CD4-positive, alpha-beta memory T cell (primary cell): ENCODE data around the gene LRRC10B. TPM values are rescaled to one million over a fixed set of nuclear protein-coding genes. Genes with fewer than 3 reads are reported as not detected.
A peak's percentile ranks its signal among the peaks of the same experiment; 100 is the strongest.

Source experiments
- CTCF ChIA-PET: fragments of 350-600 bp; sonication (Branson Sonifier 250); formaldehyde crosslinking; loops from one replicate; lab custom pipeline; 2021; ENCODE audit warnings: inconsistent platforms; ENCODE audit not compliant: partially characterized antibody; lab: Charles Lee
- POLR2A ChIA-PET: fragments of 350-600 bp; sonication (Branson Sonifier 250); formaldehyde crosslinking; loops from one replicate; lab custom pipeline; 2021; ENCODE audit not compliant: partially characterized antibody; lab: Charles Lee
- DNase-seq, 5 donors: peaks; one replicate each; pipeline versions ENCODE4 v3.0.0 to v3.0.0-alpha.2; 2020 to 2022; ENCODE audit warnings: mixed read lengths in 1 of 5
- H3K27ac ChIP-seq: one replicate; pipeline ENCODE4 v1.7.0; 2013; ENCODE audit warnings: low read depth, low read length
- H3K27me3 ChIP-seq: 2 replicates; pipeline ENCODE4 v1.7.0; 2013; ENCODE audit warnings: mild to moderate bottlenecking, low read length, moderate library complexity; ENCODE audit not compliant: insufficient read depth
- H3K36me3 ChIP-seq: 2 replicates; pipeline ENCODE4 v1.7.0; 2013; ENCODE audit warnings: mild to moderate bottlenecking, low read length, moderate library complexity; ENCODE audit not compliant: insufficient read depth
- H3K4me1 ChIP-seq: 2 replicates; pipeline ENCODE4 v1.7.0; 2013; ENCODE audit warnings: mild to moderate bottlenecking, low read length, moderate library complexity; ENCODE audit not compliant: insufficient read depth
- H3K4me3 ChIP-seq, 2 donors: one replicate each; pipeline ENCODE4 v1.7.0; 2013; ENCODE audit warnings: low read length in 2 of 2, mild to moderate bottlenecking in 1 of 2
- H3K9me3 ChIP-seq, 2 donors: one replicate each; pipeline ENCODE4 v1.7.0; 2013; ENCODE audit warnings: low read length in 2 of 2, control low read depth in 1 of 2; ENCODE audit not compliant: control insufficient read depth in 1 of 2
- H3K27ac Mint-ChIP-seq, 7 donors: one replicate each; pipeline ENCODE4 v1.8.0; 2020 to 2021; ENCODE audit warnings: mixed read lengths in 7 of 7, mild to moderate bottlenecking in 6 of 7, inconsistent platforms in 3 of 7, moderate library complexity in 3 of 7
- H3K27me3 Mint-ChIP-seq, 2 donors: one replicate each; pipeline ENCODE4 v1.8.0; 2020 to 2021; ENCODE audit warnings: mixed read lengths in 2 of 2
- H3K36me3 Mint-ChIP-seq, 2 donors: one replicate each; pipeline ENCODE4 v1.8.0; 2020 to 2021; ENCODE audit warnings: mixed read lengths in 2 of 2, inconsistent platforms in 1 of 2, mild to moderate bottlenecking in 1 of 2
- H3K4me1 Mint-ChIP-seq, 4 donors: one replicate each; pipeline ENCODE4 v1.8.0; 2020 to 2021; ENCODE audit warnings: mixed read lengths in 4 of 4, mild to moderate bottlenecking in 1 of 4
- H3K4me3 Mint-ChIP-seq, 8 donors: one replicate each; pipeline ENCODE4 v1.8.0; 2020 to 2021; ENCODE audit warnings: mixed read lengths in 8 of 8, mild to moderate bottlenecking in 7 of 8, moderate library complexity in 6 of 8, inconsistent platforms in 3 of 8
- H3K9me3 Mint-ChIP-seq, 8 donors: one replicate each; pipeline ENCODE4 v1.8.0; 2020 to 2021; ENCODE audit warnings: mixed read lengths in 8 of 8, mild to moderate bottlenecking in 5 of 8, inconsistent platforms in 3 of 8, moderate library complexity in 1 of 8
- intact Hi-C: fragments of 100-400 bp; cut with micrococcal nuclease; formaldehyde crosslinking; loops from one replicate; pipeline ENCODE4 v1.15.1; 2023
- polyA plus RNA-seq, 2 donors: library from polyadenylated mRNA; unstranded; fragments of 300-500 nt; fragmentation: Illumina TruSeq; gene quantifications; one replicate each; pipeline ENCODE4 v1.2.3, GENCODE V29; 2021
- total RNA-seq, 2 experiments: library from RNA; stranded (reverse); gene quantifications; one replicate each; pipeline ENCODE4 v1.2.3, GENCODE V29; 2021

LRRC10B gene
- total and polyA plus RNA-seq, 4 experiments from 2014 or later, result not detected

DNA sequence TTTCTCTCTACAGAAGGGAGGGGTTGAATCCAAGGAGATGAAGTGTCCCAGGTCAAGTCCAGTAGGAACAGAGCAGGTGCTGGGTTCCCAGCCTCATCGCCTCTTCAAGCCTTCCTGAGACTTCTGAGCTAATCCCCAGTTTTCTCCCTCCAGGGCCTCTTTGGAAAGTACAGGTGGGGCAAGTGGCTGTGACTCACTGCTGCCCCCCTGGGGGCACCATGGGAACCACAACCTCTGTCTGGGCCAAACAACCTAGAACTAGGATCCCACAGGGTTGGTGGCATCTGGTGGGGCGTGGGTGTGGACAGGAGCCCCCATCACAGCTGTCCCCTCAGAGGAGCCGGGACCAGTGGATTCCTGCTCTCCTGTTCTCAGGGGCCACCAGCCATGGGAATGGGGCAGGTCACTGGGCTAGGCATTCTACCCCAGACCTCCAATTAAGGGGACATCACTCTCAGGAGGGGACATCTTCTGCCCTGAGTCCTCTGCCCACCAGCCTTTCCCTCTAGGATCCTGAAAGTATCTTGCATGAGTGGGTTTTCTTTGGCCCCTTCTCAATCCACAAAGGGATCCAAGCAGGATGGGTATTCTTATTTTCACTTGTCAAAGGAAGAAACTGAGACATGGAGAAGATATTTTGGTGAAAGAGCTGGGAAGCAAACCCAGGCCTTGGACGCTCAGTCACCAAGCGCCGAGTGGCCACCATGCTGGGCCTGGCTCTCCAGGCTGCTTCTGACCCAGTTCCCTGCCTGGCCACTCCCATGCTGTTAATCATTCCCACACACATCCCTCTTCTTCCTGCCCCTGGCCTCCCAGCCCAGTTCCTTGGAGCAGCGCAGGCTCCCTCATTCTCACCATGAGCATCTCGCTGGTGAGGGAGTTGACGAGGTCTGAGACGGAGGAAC is 23.8 kb downstream of the LRRC10B start:
- intact Hi-C loops, result no loop called here
- H3K27ac Mint-ChIP-seq, result no peak overlapping the region
- H3K9me3 Mint-ChIP-seq, result no peaks in the 10 kb centered on the region

DNA sequence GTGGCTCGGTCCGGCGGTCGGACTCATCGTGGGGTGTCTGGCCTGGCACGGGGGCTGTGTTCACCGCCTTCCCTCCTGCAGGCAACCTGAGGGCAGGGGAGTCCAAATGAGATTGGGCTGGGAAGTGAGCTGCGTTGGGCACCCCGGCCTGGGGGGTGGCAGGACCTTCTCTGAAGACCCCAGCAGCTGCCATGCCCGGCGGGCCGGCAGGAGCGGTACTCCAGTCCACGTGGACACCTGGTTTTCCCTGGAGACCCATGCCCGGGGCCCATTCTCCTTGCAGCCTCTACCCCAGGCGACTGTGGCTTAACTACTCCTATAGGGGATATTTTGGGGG is 24.5 kb downstream of the LRRC10B start:
- CTCF ChIA-PET, result interaction anchor here (1.2 to 2.5 kb wide), 4 partner anchors 8 to 26 kb away, joined by 3 to 9 read pairs (median 6); no protein-coding TSS in a partner anchor
- Histone ChIP-seq H3K27ac (no peak overlapping the region), H3K27me3 (no peaks in the 10 kb centered on the region), H3K9me3 (no peaks in the 10 kb centered on the region), H3K4me3 (no peak overlapping the region), H3K36me3 (no peaks in the 10 kb centered on the region), H3K4me1 (no peaks in the 10 kb centered on the region)
- no peaks in the 10 kb centered on the region for H3K9me3 Mint-ChIP-seq
- POLR2A ChIA-PET, result no interaction called here
- intact Hi-C loops, result no loop called here
- H3K27ac Mint-ChIP-seq, result no peak overlapping the region
- no peak overlapping the region for H3K4me3 Mint-ChIP-seq
- H3K36me3 Mint-ChIP-seq, result no peaks in the 10 kb centered on the region
- H3K4me1 Mint-ChIP-seq, result peaks cover 0 to 1% (median 0%) of the 10 kb centered on the region in 4 donors
- H3K27me3 Mint-ChIP-seq, result peaks cover 4 to 22% of the 10 kb centered on the region in 2 donors
- no peak for DNase-seq

More for the DNA sequence above, 23.8 kb downstream of the LRRC10B start:
- Mint-ChIP-seq H3K4me1 (peaks cover 0 to 1% (median 0%) of the 10 kb centered on the region in 4 donors), H3K27me3 (peaks cover 7 to 26% of the 10 kb centered on the region in 2 donors), H3K4me3 (no peak overlapping the region), H3K36me3 (no peaks in the 10 kb centered on the region)
- no peaks in the 10 kb centered on the region for H3K9me3 ChIP-seq
- H3K36me3 ChIP-seq, result no peaks in the 10 kb centered on the region
- no peaks in the 10 kb centered on the region for H3K4me1 ChIP-seq
- H3K4me3 ChIP-seq, result no peak overlapping the region
- CTCF ChIA-PET, result interaction anchor here (0.6 to 2.5 kb wide), 8 partner anchors 9 to 547 kb away, joined by 3 to 9 read pairs (median 4); no protein-coding TSS in a partner anchor
- DNase-seq, result peak in 4 of 5 donors; percentile 32 to 39 (median 34)
- POLR2A ChIA-PET, result no interaction called here
- H3K27me3 ChIP-seq, result no peaks in the 10 kb centered on the region
- no peak overlapping the region for H3K27ac ChIP-seq

DNA sequence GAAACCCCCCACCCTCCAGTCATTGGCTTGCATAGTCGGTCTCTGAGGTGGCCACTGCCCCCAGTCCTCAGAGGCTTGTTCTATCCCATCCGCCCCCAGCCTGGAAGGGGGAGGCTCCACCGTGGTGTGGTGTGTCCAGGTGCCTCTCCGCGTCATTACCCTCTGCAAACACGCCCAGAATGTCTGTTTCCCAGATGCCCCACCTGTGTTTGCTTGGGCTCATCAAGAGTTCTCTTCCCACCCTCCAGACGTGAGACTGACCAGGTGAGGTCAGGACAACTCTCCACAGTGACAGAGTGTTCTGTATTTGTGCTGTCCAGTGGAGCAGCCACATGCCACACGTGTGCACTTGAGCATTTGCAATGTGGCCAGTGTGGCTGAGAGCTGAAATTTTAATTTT is 24.9 kb downstream of the LRRC10B start:
- H3K27me3 Mint-ChIP-seq, result peaks cover 4 to 22% of the 10 kb centered on the region in 2 donors
- H3K27ac Mint-ChIP-seq, result no peak overlapping the region
- CTCF ChIA-PET, result interaction anchor here (1.2 to 1.5 kb wide), 2 partner anchors 11 to 16 kb away, joined by 3 to 9 read pairs; no protein-coding TSS in a partner anchor
- H3K9me3 Mint-ChIP-seq, result no peaks in the 10 kb centered on the region
- H3K27me3 ChIP-seq, result no peaks in the 10 kb centered on the region
- POLR2A ChIA-PET, result no interaction called here
- no peaks in the 10 kb centered on the region for H3K9me3 ChIP-seq
- H3K4me3 Mint-ChIP-seq, result no peak overlapping the region
- DNase-seq, result no peak
- no peak overlapping the region for H3K27ac ChIP-seq
- H3K4me1 ChIP-seq, result no peaks in the 10 kb centered on the region
- H3K4me1 Mint-ChIP-seq, result peaks cover 0 to 1% (median 0%) of the 10 kb centered on the region in 4 donors
- H3K36me3 Mint-ChIP-seq, result no peaks in the 10 kb centered on the region
- H3K4me3 ChIP-seq, result no peak overlapping the region
- intact Hi-C loops, result no loop called here
- no peaks in the 10 kb centered on the region for H3K36me3 ChIP-seq

DNA sequence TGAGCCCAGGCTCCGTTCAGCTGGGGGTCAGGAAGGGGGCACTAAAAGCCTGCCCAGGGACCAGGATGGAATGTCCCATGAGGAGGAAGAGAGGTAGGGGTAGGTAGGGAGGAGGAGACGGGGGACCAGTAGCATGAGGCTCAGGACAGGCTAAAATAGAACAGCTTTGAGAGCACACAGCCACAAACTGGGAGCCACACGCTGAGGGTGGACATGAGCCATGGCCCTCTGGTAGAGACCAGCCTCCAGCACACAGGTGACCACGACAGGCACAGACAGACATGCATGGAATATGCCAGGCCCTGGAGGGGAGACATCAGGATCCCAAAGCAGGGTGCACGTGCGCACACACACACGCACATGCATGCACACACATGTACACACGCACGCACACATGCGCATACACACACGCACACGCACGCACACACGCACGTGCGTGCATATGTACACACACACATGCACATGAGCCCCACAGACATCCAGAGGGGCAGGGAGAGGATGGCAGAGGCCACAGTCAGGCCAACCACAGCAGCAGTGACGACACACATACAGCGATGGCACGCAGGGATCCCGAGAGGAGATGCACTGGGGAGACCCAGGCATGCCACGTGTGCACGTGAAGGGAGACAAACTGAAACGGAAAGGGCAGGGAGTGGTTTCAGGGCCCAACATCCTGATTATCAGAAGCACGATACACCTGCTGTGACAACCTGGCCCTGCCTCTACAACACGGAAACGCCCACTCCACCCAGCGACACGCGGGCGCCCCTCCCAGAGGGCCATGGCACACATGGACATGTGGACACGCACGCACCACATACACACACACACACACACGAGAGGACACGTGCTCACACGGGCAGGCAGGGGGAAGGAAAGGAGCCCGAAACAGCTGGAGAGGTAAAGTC is 25.7 kb downstream of the LRRC10B start:
- intact Hi-C loops, result no loop called here
- CTCF ChIA-PET, result interaction anchor here (1.5 kb wide), 1 partner anchor 17 kb away, joined by 9 read pairs; no protein-coding TSS in a partner anchor
- H3K27ac Mint-ChIP-seq, result peak overlapping the region in 1 of 7 donors; percentile 55

DNA sequence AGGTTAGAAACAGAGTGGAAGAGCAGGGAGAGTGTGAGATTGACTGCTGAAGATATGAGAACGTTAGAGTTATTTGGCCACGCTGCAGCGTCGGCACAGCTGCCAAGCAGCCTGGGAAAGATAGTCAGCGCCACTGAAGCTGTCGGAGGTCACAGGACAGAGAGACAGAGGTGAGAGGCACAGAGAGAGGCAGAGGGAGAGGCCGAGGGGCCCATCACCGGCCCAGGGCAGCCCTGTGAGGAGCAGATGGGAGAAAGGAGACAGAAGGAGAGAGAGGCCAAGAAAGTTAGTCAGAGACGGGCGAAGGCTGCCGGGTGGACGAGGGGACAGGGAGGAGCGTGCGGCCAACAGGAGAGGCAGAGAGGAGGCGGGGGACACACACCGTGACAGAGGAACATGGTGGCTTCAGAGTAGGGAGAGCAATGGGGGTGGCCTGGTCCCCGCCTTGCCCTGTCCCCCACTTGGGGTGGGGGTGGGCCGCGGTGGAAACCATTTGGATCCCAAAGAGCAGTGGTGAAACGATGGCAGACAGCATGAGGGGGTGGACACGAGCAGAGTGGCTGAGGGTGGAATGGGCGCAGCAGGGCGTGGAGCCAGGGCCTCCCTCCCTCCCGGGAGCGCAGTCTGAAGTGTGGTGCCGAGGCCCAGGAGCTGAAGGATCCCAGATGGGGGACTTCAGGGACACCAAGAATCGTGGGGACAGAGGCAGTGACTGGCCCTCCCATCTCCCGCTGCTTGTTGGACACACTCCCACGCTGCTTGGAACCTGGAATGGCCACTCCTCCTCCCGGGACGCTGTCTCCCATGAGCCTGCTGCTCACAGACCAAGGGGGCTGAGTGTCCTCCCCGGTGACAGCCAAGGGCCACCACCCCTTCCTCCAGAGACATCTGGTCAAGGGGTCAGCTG is 26.6 kb downstream of the LRRC10B start:
- Histone ChIP-seq H3K4me1 (no peaks in the 10 kb centered on the region), H3K36me3 (no peaks in the 10 kb centered on the region), H3K9me3 (no peaks in the 10 kb centered on the region), H3K27ac (no peak overlapping the region), H3K4me3 (no peak overlapping the region), H3K27me3 (no peaks in the 10 kb centered on the region)
- ChIA-PET CTCF (no interaction called here), POLR2A (no interaction called here)
- Mint-ChIP-seq H3K36me3 (no peaks in the 10 kb centered on the region), H3K4me3 (no peak overlapping the region), H3K9me3 (no peaks in the 10 kb centered on the region), H3K4me1 (peaks cover 0 to 1% (median 0%) of the 10 kb centered on the region in 4 donors), H3K27ac (no peak overlapping the region), H3K27me3 (peaks cover 5 to 29% of the 10 kb centered on the region in 2 donors)
- DNase-seq, result no peak
- intact Hi-C loops, result no loop called here

More for the DNA sequence above, 25.7 kb downstream of the LRRC10B start:
- POLR2A ChIA-PET, result no interaction called here
- Histone ChIP-seq H3K9me3 (no peaks in the 10 kb centered on the region), H3K4me1 (no peaks in the 10 kb centered on the region), H3K27me3 (no peaks in the 10 kb centered on the region), H3K4me3 (no peak overlapping the region), H3K36me3 (no peaks in the 10 kb centered on the region), H3K27ac (no peak overlapping the region)
- Mint-ChIP-seq H3K36me3 (no peaks in the 10 kb centered on the region), H3K27me3 (peaks cover 5 to 24% of the 10 kb centered on the region in 2 donors), H3K4me1 (peaks cover 0 to 1% (median 0%) of the 10 kb centered on the region in 4 donors), H3K4me3 (no peak overlapping the region), H3K9me3 (no peaks in the 10 kb centered on the region)
- DNase-seq, result no peak

DNA sequence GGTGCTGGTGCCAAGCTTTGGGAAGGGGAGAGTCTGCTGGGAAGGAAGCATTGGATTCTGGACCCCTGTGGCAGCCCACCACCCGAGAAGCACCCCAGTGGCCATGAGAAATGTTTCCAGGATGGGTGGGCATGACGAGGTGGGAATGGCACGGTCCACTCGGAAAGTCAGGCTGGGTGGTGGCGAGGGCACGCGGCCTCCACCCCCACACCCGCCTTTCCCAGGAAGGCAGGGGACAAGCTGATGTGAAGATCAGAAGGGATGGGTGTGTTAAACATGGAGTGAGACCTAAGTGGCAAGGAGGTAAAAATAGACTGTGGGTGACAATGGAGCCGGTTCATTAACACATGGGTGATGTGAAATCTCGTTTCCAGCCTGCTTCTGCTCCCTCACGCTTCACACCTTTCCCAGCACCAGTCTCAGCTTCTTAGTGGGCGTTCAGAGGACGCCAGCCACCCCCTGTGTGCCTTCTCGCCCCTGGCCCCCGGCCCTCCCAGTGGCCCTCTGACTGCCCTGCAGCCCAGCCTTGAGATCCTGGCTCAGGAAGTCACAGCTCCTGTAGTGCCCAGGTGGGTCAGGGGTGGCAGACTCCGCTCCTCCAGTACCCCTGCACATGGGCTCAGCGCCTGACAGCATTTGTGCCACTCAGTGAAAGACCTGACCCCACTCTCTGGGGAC is 27.6 kb downstream of the LRRC10B start:
- Mint-ChIP-seq H3K4me1 (peaks cover 0 to 1% (median 0%) of the 10 kb centered on the region in 4 donors), H3K36me3 (no peaks in the 10 kb centered on the region), H3K27ac (no peak overlapping the region), H3K4me3 (no peak overlapping the region), H3K27me3 (peaks cover 5 to 25% of the 10 kb centered on the region in 2 donors), H3K9me3 (no peaks in the 10 kb centered on the region)
- ChIA-PET POLR2A (no interaction called here), CTCF (interaction anchor here (1.0 kb wide), 1 partner anchor 19 kb away, joined by 3 read pairs; no protein-coding TSS in a partner anchor)
- no peaks in the 10 kb centered on the region for H3K27me3 ChIP-seq
- no peak overlapping the region for H3K27ac ChIP-seq
- no peaks in the 10 kb centered on the region for H3K9me3 ChIP-seq
- H3K36me3 ChIP-seq, result no peaks in the 10 kb centered on the region
- no peaks in the 10 kb centered on the region for H3K4me1 ChIP-seq
- intact Hi-C loops, result no loop called here
- H3K4me3 ChIP-seq, result no peak overlapping the region
- no peak for DNase-seq
